ENCODE measurements around the gene KAT2A.
A peak's percentile ranks its signal among the peaks of the same experiment; 100 is the strongest.
"Not testable (repeated sequence)": the region's sequence is repeated elsewhere in the genome, so short reads cannot be mapped to it uniquely, and the experiment has no call there.

KAT2A gene
- 33.1 to 46.1 (median 36.4) reads per million in 4 donors for total RNA-seq

DNA sequence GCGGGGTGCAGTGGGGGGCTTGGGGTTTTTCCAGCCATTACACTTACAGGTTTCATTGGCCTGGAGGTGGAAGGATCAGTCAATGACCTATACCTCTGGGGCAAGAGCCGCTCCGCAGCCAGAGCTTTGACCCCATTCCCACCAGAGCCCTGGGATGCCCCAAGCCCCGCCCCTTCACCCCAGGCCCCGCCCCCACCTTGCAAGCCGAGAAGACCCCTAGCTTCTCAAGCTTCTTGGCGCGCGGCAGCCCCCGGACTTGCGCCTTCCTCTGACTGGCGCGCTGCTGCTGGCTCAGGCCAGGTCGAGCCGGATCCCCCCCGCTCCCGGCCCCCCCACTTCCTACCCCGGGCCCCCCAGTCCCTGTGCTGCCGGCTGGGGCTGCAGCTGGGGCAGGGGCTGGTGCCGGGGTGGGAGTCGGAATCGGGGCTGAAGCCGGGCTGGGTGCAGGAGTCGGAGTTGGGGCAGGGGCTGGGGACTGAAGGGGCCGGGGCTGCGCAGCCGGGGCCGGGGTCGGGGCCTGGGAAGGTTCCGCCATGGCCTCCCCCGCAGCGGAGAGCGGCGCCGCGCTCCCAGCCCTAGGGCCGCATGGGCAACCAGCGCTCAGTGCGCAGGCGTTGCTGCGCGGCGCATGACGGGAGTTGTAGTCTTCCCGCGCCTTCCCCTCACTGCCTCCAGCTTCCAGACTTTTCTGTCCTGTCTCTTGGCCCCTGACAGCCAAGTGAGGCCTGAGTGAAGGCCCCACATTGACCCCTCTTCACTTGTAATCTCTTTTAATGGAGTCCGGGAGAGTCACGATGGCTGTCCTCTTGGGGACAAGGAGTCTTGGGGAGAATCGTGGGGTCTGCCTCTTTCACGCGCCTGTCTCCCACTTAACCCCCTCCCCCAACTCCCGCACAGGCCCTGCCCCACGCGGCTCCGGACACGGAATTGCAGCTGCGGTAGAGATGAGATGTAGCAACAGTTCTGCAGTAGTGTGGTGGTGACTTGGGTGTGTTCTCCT, at the start of gene KAT2A:
KAT2A (minus strand) TSS at position 598 of the 1,000 bp plus-strand sequence; CDS start at position 535, 63 bp downstream.
- peak; percentile 50 to 74 (median 71) for DNase-seq

DNA sequence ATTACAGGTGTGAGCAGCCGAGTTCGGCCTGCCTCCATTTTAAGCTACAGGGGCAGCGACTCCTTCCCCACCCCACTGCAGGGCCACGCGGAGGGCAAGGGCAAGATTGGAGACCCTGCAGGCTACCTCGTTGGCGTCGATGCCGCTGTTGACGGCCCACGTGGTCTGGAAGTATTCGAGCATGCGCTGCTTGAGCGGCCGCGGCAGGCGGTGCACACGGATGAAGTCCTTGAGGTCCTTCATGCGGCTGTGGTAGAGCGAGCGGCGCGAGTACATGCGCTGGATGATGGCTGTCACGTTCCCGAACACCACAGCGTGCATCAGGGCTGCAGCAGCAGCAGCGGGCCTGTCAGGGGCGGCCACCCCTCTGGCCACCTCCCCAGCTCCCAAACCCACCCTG, 48.2 kb upstream of the KAT2A start:
- DNase-seq, result no peak

- DNase-seq, result no peak
Observed at GRCh38 chr17:42167807-42168206, 46.6 kb upstream of the KAT2A start.

GRCh38 chr17:42166196-42166763, 45.1 kb upstream of the KAT2A start:
- DNase-seq, result no peak

DNA sequence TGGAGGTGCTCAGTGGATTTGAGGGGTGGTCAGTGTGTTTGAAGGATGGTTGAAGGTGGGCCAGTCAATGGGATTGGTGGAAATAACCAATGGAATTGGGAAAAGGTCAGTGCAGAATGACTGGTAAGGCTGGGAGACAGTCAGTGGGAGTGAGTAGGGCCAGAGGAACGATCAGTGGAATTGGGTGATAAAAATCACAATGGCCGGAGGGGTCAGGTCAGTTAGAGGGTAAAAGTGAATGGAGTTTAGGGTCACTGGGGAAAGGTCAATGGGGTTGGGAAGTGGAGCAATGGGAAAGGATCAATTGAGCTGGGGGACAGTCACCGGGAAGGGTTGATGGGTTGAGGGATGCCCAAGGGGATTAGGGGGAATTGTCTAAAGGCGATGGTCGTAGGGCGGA, 44.6 kb upstream of the KAT2A start:
- no peak for DNase-seq

DNA sequence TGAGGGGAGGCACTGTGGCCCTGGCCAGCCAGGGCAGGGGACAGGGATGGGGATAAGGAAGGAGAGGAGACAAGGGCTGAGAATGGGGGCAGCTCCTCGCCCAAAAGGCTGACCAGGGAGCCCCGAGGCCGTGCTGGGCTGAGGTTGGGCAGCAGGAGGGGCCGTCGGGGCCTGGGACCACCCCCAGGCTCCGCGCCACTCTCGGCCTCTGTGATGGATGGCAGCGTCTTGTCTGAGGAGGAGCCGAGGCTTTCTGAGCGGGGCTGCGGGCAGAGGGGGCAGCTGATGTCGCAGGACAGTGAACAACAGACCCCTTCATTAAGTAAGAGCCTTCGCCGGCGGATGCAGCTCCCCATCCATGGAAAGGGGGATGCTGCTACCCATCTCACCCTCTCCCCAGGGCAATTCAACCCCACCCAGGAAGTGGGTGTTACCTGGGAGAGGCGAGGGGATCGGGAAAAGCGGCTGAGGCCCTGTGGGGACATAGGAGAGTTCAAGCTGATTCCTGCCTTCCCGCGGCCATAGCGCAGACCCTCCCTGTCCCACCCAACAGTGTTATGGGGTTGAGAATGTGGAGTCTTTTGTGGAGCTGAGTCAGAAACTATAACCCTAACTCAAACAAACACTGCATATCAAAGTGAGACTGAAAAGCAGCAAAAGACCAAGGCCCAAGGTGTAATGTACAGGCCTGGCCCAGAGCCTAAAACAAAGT, 42.7 kb upstream of the KAT2A start:
- DNase-seq, result no peak

GRCh38 chr17:42163113-42163512, 41.9 kb upstream of the KAT2A start:
- peak in 2 of 5 donors; percentile 17 to 30 for DNase-seq

- no peak for DNase-seq
Observed at GRCh38 chr17:42160531-42160910, 39.4 kb upstream of the KAT2A start.

DNA sequence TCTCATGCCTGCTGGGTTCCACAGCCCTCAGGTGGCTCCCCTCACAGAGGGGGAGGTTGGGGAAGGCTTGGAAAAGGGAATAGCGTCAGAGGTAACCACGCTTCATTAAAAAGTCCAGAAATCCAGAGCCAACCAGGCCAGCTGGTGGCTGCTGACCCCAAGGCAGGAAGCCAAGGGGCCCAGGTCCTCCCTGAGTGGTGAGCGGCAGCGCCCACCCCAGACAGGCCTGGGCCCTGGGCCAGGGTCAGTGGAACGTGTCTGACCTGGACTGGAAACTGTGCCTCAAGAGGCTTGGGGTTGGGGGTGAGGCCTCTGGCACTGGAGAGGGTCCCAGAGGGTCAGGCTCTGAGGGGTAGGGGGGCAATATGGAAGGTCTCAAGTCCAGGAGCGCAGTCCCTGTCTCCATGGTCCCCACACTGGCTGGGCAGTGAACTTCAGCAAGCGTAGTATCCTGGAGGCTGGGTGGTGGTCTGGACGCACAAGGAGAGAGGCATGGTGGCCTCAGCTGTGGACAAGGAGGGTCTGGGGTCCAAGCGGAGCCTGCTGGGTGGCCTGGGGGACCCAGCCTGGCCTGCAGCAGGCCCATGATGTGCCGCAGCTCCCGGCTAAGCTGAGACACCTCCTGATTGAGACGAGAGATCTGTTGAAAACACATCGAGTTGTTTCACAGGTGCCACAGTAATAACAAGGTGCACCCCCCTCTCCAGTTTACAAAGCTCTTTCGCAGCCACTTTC, 38.8 kb upstream of the KAT2A start:
- DNase-seq, result no peak

DNA sequence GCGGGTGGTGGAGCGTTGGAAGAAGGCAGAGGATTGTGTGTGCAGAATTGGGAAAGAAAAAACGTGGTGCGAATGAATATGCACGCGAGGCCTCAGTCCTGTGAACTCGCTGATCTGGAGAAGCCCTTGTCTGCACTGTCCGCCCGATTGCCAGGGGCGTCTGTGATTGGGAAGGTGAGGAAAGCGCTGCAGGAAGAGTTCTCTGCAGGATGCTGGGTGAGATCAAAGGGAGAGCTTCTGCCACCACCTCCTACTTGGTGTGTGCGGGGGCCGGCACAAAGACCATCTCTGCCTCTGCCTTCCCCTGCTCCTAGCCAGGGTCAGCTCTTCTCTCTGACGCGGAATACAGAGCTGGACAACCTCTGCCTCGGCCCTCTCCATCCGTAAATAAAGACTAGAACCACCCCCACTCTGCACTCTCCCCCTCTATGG, 34.5 kb upstream of the KAT2A start:
- no peak for DNase-seq

DNA sequence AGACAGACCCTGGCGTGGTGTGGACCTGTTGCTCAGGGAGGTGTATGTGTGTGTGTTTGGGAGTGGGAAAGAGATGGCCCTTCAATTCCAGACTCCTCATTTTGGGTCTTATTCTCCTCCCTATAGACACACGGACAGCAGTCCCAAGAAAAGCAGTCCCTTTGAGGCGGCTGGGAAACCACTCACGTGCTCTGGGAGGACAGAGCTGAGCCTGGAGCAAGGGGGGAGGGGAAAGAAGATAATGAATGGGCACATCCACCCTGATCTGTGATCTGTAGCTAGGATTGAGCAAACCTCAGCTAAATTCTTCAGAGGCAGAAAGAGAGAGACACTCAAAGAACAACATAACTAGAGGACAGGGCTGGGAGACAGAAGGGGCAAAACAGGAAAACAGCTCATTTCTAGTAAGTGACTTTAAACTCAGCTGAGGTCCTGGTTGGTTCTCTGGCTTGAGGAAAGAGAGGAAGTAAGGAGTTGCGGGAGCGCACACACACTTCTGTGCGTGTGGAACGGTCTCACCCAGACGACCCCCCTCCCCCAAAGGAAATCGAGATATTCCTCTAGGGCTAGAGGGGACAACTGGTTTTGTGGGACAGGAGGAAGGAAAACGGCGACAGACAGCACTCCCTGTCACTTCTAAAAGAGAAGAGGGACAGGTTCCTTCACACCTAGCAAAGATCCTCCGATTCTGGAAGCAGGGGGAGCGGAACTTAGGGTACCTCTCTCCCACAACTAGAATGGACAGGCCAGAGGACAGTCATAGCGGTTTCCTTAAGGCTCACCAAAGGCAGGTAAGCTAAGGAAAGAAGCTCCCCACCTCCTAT, 33.0 kb upstream of the KAT2A start:
- DNase-seq, result peak in 1 of 5 donors; percentile 13

GRCh38 chr17:42146911-42147607, 25.9 kb upstream of the KAT2A start:
- DNase-seq, result no peak

- DNase-seq, result not testable (repeated sequence)
Observed at GRCh38 chr17:42143138-42143537, 22.0 kb upstream of the KAT2A start.

GRCh38 chr17:42142371-42142896, 21.3 kb upstream of the KAT2A start:
- DNase-seq, result no peak

DNA sequence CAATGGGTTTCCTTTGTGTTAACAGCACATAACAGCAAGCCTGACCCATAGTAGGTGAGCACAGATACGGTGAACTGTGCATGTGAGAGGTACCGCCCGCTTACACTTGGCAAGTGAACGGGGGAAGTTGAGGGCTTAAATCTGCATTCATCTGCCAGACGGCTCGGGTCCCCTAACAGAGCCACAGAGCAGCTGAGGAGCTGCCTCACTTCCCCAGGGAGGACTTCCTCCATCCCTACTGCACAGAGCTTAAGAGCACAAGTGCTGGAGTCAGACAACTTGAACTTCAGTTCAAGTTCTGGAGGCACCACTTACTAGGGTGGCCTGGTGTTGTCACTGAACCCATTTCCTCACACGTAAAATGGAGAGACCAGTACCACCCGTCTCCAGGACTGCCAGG, 20.2 kb upstream of the KAT2A start:
- no peak for DNase-seq

GRCh38 chr17:42140690-42141089, 19.5 kb upstream of the KAT2A start:
- DNase-seq, result not testable (repeated sequence)

GRCh38 chr17:42138749-42139492, 17.8 kb upstream of the KAT2A start:
- DNase-seq, result no peak

GRCh38 chr17:42136654-42137051, 15.5 kb upstream of the KAT2A start:
- no peak for DNase-seq

DNA sequence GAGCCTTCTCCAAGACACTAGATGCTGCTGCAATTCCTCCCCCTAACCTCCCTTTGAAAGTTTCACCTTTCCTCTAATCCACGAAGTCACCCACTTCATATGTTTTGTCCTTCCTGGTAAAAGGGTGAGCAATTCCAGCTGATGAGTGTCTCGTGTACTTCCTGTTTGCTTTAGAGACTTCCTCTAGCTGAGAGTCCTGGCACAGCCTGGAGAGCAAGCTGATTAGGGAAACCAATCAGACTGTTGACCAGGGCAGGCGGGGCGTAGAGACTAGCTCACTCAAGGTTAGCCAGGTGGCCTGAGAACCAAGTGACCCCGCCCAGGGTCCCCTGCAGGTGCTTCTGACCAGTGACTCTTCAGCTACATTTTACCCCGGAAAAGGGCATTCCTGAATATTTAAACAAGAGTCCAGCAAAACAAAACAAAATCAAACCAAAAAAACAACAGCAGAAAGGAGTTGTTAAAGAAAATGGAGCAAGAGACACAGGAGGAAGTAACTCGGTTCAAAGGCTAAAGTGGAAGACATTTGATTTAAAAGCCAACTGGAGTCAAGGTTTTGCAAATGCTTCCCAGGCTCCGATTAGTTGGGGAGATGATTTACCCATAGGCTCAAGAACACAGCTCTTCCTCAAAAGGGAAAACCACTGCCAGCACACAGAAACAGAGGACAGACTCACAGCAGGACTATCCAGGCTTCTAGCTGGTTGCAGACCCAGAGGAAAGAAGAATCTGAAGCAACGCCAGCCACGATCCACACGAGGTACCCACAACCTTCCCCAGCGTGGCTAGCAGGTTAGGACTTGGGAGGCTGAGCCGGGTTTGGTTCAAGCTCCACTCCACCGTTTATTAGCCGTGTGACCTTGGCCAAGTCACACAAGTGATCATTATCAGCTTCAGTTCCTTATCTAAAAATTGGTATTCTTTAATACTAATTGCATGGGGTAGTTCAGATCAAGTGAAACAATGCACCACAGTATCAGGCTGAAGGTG, 14.8 kb upstream of the KAT2A start:
- no peak for DNase-seq
